GM12891 (cell line): Measurements from ENCODE around the gene DNAH3.

ENCODE experiments used
- POLR2A ChIP-seq: IDR thresholded peaks from 2 replicates; pipeline ENCODE4 v1.6.1; 2011; ENCODE audit warnings: low read depth, low read length, control low read depth
- POLR2AphosphoS5 ChIP-seq: IDR thresholded peaks from 2 replicates; pipeline ENCODE4 v1.6.1; 2011; ENCODE audit warnings: low read depth, low read length, control low read depth
- POU2F2 ChIP-seq: IDR thresholded peaks from 2 replicates; pipeline ENCODE4 v1.6.1; 2011; ENCODE audit warnings: low read depth, mild to moderate bottlenecking, control low read depth, low read length, moderate library complexity
- TAF1 ChIP-seq: IDR thresholded peaks from 2 replicates; pipeline ENCODE4 v1.6.1; 2011; ENCODE audit warnings: low read depth, low read length, control low read depth

- TF ChIP-seq POLR2AphosphoS5 (no peak), POU2F2 (no peak), POLR2A (no peak), TAF1 (no peak)
These were observed 12.1 kb upstream of the DNAH3 start for GRCh38 chr16:21162661-21163151.
